SH-SY5Y (cell line): ENCODE data around the gene BUB1.

Source experiments
- GATA2 ChIP-seq: IDR thresholded peaks from 2 replicates; pipeline ENCODE4 v1.6.1; 2011; ENCODE audit warnings: mild to moderate bottlenecking, low read depth, low read length
- GATA3 ChIP-seq: IDR thresholded peaks from 2 replicates; pipeline ENCODE4 v1.6.1; 2011; ENCODE audit warnings: low read depth, mild to moderate bottlenecking, low read length, moderate library complexity

- TF ChIP-seq GATA3: no peak
- TF ChIP-seq GATA2: no peak
Measured at GRCh38 chr2:110688594-110689091, 10.8 kb upstream of the BUB1 start.
